Colonic mucosa (tissue), 4 donors: ENCODE measurements around the gene DHRSX. TPM values are rescaled to one million over a fixed set of nuclear protein-coding genes. Genes with fewer than 3 reads are reported as not detected.

Experiments
- DNase-seq: peaks from one replicate; pipeline ENCODE4 v3.0.0-alpha.2; 2020
- H3K27ac ChIP-seq: fragments of 200-600 bp; one replicate; pipeline ENCODE4 v1.8.0; 2021
- H3K27me3 ChIP-seq: fragments of 200-600 bp; one replicate; pipeline ENCODE4 v1.8.0; 2021
- H3K36me3 ChIP-seq: fragments of 200-600 bp; one replicate; pipeline ENCODE4 v1.8.0; 2021
- H3K4me1 ChIP-seq: fragments of 200-600 bp; one replicate; pipeline ENCODE4 v1.8.0; 2021; ENCODE audit warnings: mild to moderate bottlenecking
- H3K4me3 ChIP-seq: fragments of 200-600 bp; one replicate; pipeline ENCODE4 v1.8.0; 2021
- H3K9ac ChIP-seq, 2 donors: one replicate each; pipeline ENCODE4 v1.7.0; 2013; ENCODE audit warnings: control low read depth in 2 of 2, low read depth in 2 of 2, low read length in 2 of 2
- H3K9me3 ChIP-seq: fragments of 200-600 bp; one replicate; pipeline ENCODE4 v1.8.0; 2021
- CTCF ChIP-seq: fragments of 200-600 bp; IDR thresholded peaks from one replicate; pipeline ENCODE4 v1.8.0; 2022; ENCODE audit warnings: antibody characterized with exemption, mild to moderate bottlenecking
- intact Hi-C: fragments of 100-400 bp; cut with DNase I; formaldehyde crosslinking; loops from one replicate; pipeline ENCODE4 v1.14.1; 2022
- total RNA-seq, 2 donors: library from RNA; stranded (reverse); fragmentation: NEBNext Ultra II Directional in 1 of 2; extraction: Animal tissue kit (Norgen Biotek cat#: 25700) in 1 of 2; gene quantifications; one replicate each; pipeline ENCODE4 v1.2.1, GENCODE V29; 2021
- donor health status: healthy.
- donor health status: DM: no; HTN: no; CAD: no.
- donor health status: DM: no; HTN: no; CAD: no.

Gene DHRSX
- total RNA-seq, 2 donors from 2014 or later: 28.6 to 43.3 TPM

- DNase-seq: no peak
- no peaks in the 10 kb centered on the region for H3K9me3 ChIP-seq
- H3K36me3 ChIP-seq: no peaks in the 10 kb centered on the region
- H3K27me3 ChIP-seq: no peaks in the 10 kb centered on the region
- intact Hi-C loops: no loop called here
- no peak for TF ChIP-seq CTCF
- H3K4me1 ChIP-seq: no peaks in the 10 kb centered on the region
- H3K27ac ChIP-seq: no peak overlapping the region
- H3K9ac ChIP-seq: no peak overlapping the region
- no peak overlapping the region for H3K4me3 ChIP-seq
Observed at GRCh38 chrX:2376166-2376565, 124.6 kb downstream of the DHRSX start.

DNA sequence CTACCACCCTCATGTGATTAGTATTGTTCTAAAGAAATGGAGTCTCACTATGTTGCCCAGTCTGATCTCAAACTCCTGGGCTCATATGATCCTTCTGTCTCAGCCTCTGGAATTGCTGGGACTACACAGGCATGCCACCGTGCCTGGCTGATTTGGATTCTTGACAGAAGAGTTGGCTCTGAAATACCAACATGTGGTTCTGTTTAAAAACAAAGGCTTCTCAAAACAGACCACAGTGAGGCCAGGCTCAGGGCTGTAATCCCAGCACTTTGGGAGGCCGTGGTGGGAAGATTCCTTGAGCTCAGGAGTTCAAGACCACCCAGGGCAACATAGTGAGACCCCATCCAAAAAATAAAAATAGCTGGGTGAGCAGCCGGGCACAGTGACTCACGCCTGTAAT is 126.7 kb downstream of the DHRSX start:
- intact Hi-C loops: no loop called here
- Histone ChIP-seq H3K36me3 (no peaks in the 10 kb centered on the region), H3K4me1 (no peaks in the 10 kb centered on the region), H3K9ac (no peak overlapping the region), H3K9me3 (no peaks in the 10 kb centered on the region), H3K27me3 (no peaks in the 10 kb centered on the region), H3K4me3 (no peak overlapping the region), H3K27ac (no peak overlapping the region)
- no peak for DNase-seq
- no peak for TF ChIP-seq CTCF

GRCh38 chrX:2373615-2374014 is 127.2 kb downstream of the DHRSX start:
- no peak overlapping the region for H3K27ac ChIP-seq
- H3K9ac ChIP-seq: no peak overlapping the region
- DNase-seq: no peak
- H3K4me3 ChIP-seq: no peak overlapping the region
- no peaks in the 10 kb centered on the region for H3K27me3 ChIP-seq
- TF ChIP-seq CTCF: no peak
- intact Hi-C loops: no loop called here
- H3K36me3 ChIP-seq: no peaks in the 10 kb centered on the region
- no peaks in the 10 kb centered on the region for H3K9me3 ChIP-seq
- H3K4me1 ChIP-seq: no peaks in the 10 kb centered on the region

- Histone ChIP-seq H3K9ac (no peak overlapping the region), H3K27me3 (no peaks in the 10 kb centered on the region), H3K9me3 (no peaks in the 10 kb centered on the region), H3K36me3 (no peaks in the 10 kb centered on the region), H3K4me1 (no peaks in the 10 kb centered on the region), H3K4me3 (no peak overlapping the region), H3K27ac (no peak overlapping the region)
- intact Hi-C loops: no loop called here
- no peak for DNase-seq
- no peak for TF ChIP-seq CTCF
Observed at GRCh38 chrX:2371026-2371711, 129.6 kb downstream of the DHRSX start.

DNA sequence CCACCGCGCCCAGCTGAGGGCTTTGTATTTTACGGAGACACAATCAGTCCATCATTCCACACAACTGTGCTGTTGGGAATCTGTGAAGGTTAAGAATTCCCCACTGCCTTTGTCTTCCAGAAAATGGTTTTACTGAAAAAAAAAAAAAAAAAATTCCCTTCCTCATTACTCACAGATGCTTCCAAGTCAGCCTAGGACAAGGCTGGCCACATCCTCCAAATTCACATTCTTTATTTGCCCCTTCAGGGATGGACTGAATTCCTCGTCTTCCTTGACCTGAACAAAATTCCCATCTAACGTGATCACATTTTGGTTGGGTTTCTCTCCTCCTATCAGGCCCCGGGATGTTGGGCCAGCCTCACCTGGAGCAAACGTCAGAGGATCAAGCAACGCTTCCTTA is 130.3 kb downstream of the DHRSX start:
- no peak overlapping the region for H3K4me3 ChIP-seq
- H3K36me3 ChIP-seq: no peaks in the 10 kb centered on the region
- no peak for TF ChIP-seq CTCF
- no peak overlapping the region for H3K9ac ChIP-seq
- no peaks in the 10 kb centered on the region for H3K27me3 ChIP-seq
- H3K4me1 ChIP-seq: no peaks in the 10 kb centered on the region
- no peak overlapping the region for H3K27ac ChIP-seq
- DNase-seq: no peak
- no peaks in the 10 kb centered on the region for H3K9me3 ChIP-seq
- intact Hi-C loops: no loop called here
